Ramos (cell line): Measurements from ENCODE around the gene RIF1.
"Not testable (repeated sequence)": the region's sequence is repeated elsewhere in the genome, so short reads cannot be mapped to it uniquely, and the experiment has no call there.

Source experiments
- in situ Hi-C: fragments of 300-500 bp; cut with MboI; formaldehyde crosslinking; loops from one replicate; pipeline ENCODE4 v1.14.3; 2022; ENCODE audit warnings: low sequenced_read_pairs; ENCODE audit not compliant: unreplicated experiment

RIF1 gene

GRCh38 chr2:151408788-151409600 is 708 bp upstream of the RIF1 start:
- in situ Hi-C loops, result no loop called here

GRCh38 chr2:151410485-151410834 is 758 bp downstream of the RIF1 start:
- in situ Hi-C loops, result no loop called here

- in situ Hi-C loops, result no loop called here
These were observed 7.9 kb downstream of the RIF1 start for GRCh38 chr2:151417650-151418049.

GRCh38 chr2:151421681-151422080 is 12.0 kb downstream of the RIF1 start:
- in situ Hi-C loops, result not testable (repeated sequence)

- in situ Hi-C loops, result no loop called here
These were observed 13.3 kb downstream of the RIF1 start for GRCh38 chr2:151422917-151423439.

- in situ Hi-C loops, result no loop called here
These were observed 14.1 kb downstream of the RIF1 start for GRCh38 chr2:151423760-151424159.

GRCh38 chr2:151437630-151438029 is 27.9 kb downstream of the RIF1 start:
- in situ Hi-C loops, result no loop called here

GRCh38 chr2:151438506-151438905 is 28.8 kb downstream of the RIF1 start:
- in situ Hi-C loops, result no loop called here

GRCh38 chr2:151439127-151439526 is 29.4 kb downstream of the RIF1 start:
- in situ Hi-C loops, result no loop called here

- in situ Hi-C loops, result loop anchor here (25.0 kb wide), 1 partner anchor 1203 kb away; no protein-coding TSS in a partner anchor
These were observed 49.7 kb downstream of the RIF1 start for GRCh38 chr2:151459358-151459757.

- in situ Hi-C loops, result loop anchor here (25.0 kb wide), 1 partner anchor 1197 kb away; no protein-coding TSS in a partner anchor
These were observed 56.1 kb downstream of the RIF1 start for GRCh38 chr2:151465771-151466170.

GRCh38 chr2:151470556-151470955 is 60.9 kb downstream of the RIF1 start:
- in situ Hi-C loops, result loop anchor here (25.0 kb wide), 1 partner anchor 1192 kb away; no protein-coding TSS in a partner anchor

GRCh38 chr2:151472966-151473365 is 63.3 kb downstream of the RIF1 start:
- in situ Hi-C loops, result loop anchor here (25.0 kb wide), 1 partner anchor 1189 kb away; no protein-coding TSS in a partner anchor

GRCh38 chr2:151475071-151475470 is 65.4 kb downstream of the RIF1 start:
- in situ Hi-C loops, result no loop called here

GRCh38 chr2:151476287-151476686 is 66.6 kb downstream of the RIF1 start:
- in situ Hi-C loops, result no loop called here

- in situ Hi-C loops, result no loop called here
These were observed 68.3 kb downstream of the RIF1 start for GRCh38 chr2:151478011-151478410.

- in situ Hi-C loops, result no loop called here
These were observed 72.0 kb downstream of the RIF1 start for GRCh38 chr2:151481744-151482143.

GRCh38 chr2:151482171-151482725 is 72.5 kb downstream of the RIF1 start:
- in situ Hi-C loops, result no loop called here

GRCh38 chr2:151483546-151483945 is 73.8 kb downstream of the RIF1 start:
- in situ Hi-C loops, result no loop called here

- in situ Hi-C loops, result no loop called here
These were observed 74.4 kb downstream of the RIF1 start for GRCh38 chr2:151484100-151484499.

- in situ Hi-C loops, result no loop called here
These were observed 76.4 kb downstream of the RIF1 start for GRCh38 chr2:151486053-151486452.
